Hematopoietic multipotent progenitor cell (in vitro differentiated cells): Measurements from ENCODE around the gene AHCY. TPM values are rescaled to one million over a fixed set of nuclear protein-coding genes. Genes with fewer than 3 reads are reported as not detected.

Source experiments
- small RNA-seq: library from RNA; depleted of rRNA; stranded (forward); fragments of <200 nt; gene quantifications from one replicate; pipeline ENCODE3, GENCODE V24; 2012
- total RNA-seq: library from RNA; depleted of rRNA; stranded (reverse); fragments of >200 nt; gene quantifications from one replicate; pipeline ENCODE4 v1.2.3, GENCODE V29; 2012

AHCY gene
- total RNA-seq, 1 donor: 235 TPM

Small RNA genes within 50 kb of the gene (small RNA-seq; reads per million reads assigned to genes)
- gene AL356299.1: not detected

Other genes with a start within 250 kb of the AHCY start
- gene EIF2S2, start 191.1 kb downstream of the AHCY start, total RNA-seq: 15.3 TPM
- gene ASIP, start 61.9 kb downstream of the AHCY start, total RNA-seq: not detected
- gene ITCH, start 59.9 kb upstream of the AHCY start, total RNA-seq: 17.0 TPM
- gene DYNLRB1, start 213.1 kb upstream of the AHCY start, total RNA-seq: 46.0 TPM